Immature natural killer cell (primary cell): ENCODE measurements around the gene PNO1. TPM values are rescaled to one million over a fixed set of nuclear protein-coding genes. Genes with fewer than 3 reads are reported as not detected.
"Not testable (repeated sequence)": the region's sequence is repeated elsewhere in the genome, so short reads cannot be mapped to it uniquely, and the experiment has no call there.

Source experiments
- DNase-seq, 3 donors: peaks; one replicate each; pipeline ENCODE4 v3.0.0; 2022; ENCODE audit warnings: mixed read lengths in 1 of 3
- H3K27ac Mint-ChIP-seq, 6 donors: one replicate each; pipeline ENCODE4 v1.8.0; 2020; ENCODE audit warnings: mixed read lengths in 6 of 6, mild to moderate bottlenecking in 5 of 6, inconsistent platforms in 4 of 6, moderate library complexity in 3 of 6
- H3K27me3 Mint-ChIP-seq, 3 donors: one replicate each; pipeline ENCODE4 v1.8.0; 2020 to 2021; ENCODE audit warnings: low read depth in 3 of 3, mild to moderate bottlenecking in 3 of 3, mixed read lengths in 3 of 3, moderate library complexity in 3 of 3, inconsistent platforms in 1 of 3
- H3K36me3 Mint-ChIP-seq, 3 donors: one replicate each; pipeline ENCODE4 v1.8.0; 2020; ENCODE audit warnings: mixed read lengths in 3 of 3, inconsistent platforms in 2 of 3, mild to moderate bottlenecking in 2 of 3
- H3K4me1 Mint-ChIP-seq, 2 donors: one replicate each; pipeline ENCODE4 v1.8.0; 2020; ENCODE audit warnings: inconsistent platforms in 2 of 2, mild to moderate bottlenecking in 2 of 2, mixed read lengths in 2 of 2, moderate library complexity in 1 of 2
- H3K4me3 Mint-ChIP-seq, 5 donors: one replicate each; pipeline ENCODE4 v1.8.0; 2020; ENCODE audit warnings: mild to moderate bottlenecking in 5 of 5, mixed read lengths in 5 of 5, inconsistent platforms in 3 of 5, moderate library complexity in 3 of 5
- H3K9me3 Mint-ChIP-seq, 6 donors: one replicate each; pipeline ENCODE4 v1.8.0; 2020; ENCODE audit warnings: mild to moderate bottlenecking in 6 of 6, mixed read lengths in 6 of 6, inconsistent platforms in 4 of 6, moderate library complexity in 3 of 6
- polyA plus RNA-seq, 3 donors: library from polyadenylated mRNA; unstranded; fragments of 300-500 nt; fragmentation: Illumina TruSeq; gene quantifications; one replicate each; pipeline ENCODE4 v1.2.3, GENCODE V29; 2021

PNO1 gene
- polyA plus RNA-seq = 10 to 100 TPM; 14.8 to 15.5 (median 14.8) TPM

GRCh38 chr2:68157402-68158133 lies at the start of gene PNO1:
TSS of gene PNO1 (plus strand) at chr2:68157888. CDS start at chr2:68157935, 47 bp downstream.
- peaks cover 14 to 15% (median 14%) of the 10 kb centered on the region in 3 donors for H3K36me3 Mint-ChIP-seq
- H3K4me1 Mint-ChIP-seq = peaks cover 37 to 53% of the 10 kb centered on the region in 2 donors
- peak within 1 kb of the TSS; percentile 91 to 99 (median 96) for H3K4me3 Mint-ChIP-seq
- H3K27ac Mint-ChIP-seq = peak within 1 kb of the TSS; percentile 97 to 100 (median 100)
- H3K27me3 Mint-ChIP-seq = peaks cover 5 to 12% (median 6%) of the 10 kb centered on the region in 3 donors
- no peaks in the 10 kb centered on the region for H3K9me3 Mint-ChIP-seq
- DNase-seq = peak; percentile 98

DNA sequence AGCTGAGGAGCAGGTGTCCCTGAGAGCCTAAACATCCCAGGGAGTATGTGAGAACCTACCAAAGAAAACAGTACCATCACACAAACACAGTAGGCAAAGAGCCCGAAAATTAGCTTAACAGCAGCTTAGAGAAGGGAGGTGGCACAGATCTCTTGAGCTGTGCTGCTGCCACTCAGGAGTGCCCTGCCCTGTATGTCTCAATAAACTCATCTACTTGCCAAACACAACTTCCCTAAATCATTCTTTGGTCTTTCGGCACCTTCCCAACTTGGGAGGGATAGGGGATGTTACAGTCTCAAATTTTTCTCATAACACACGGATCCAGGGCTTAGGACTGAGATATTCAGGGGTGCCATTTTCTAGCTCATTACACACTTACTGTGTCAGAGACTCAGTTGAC lies 49.6 kb upstream of the PNO1 start:
- no peaks in the 10 kb centered on the region for H3K4me1 Mint-ChIP-seq
- H3K9me3 Mint-ChIP-seq = peaks cover 13 to 20% (median 14%) of the 10 kb centered on the region in 6 donors

DNA sequence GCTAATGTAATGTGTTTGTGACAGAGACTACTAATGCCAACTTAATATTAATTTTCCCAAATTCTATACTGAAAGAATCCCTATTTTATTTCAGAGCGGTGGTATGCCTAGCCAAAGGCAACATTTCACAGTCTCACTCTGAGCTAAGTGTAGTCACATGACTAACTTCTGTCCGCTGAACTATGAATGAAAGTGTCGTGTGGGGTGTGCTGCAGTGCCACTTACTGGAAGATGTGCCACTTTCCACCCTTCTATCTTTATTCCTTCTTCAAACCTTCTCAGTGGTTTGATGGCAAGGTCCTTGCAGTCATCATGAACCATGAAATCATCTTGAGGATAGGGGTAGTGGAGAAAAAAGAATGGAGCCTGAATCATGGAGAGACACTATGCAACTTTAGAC lies 47.6 kb upstream of the PNO1 start:
- no peak overlapping the region for H3K4me3 Mint-ChIP-seq
- H3K36me3 Mint-ChIP-seq = peaks cover 11 to 18% (median 13%) of the 10 kb centered on the region in 3 donors

More for the DNA sequence above, 49.6 kb upstream of the PNO1 start:
- H3K27me3 Mint-ChIP-seq = peaks cover 0 to 2% (median 0%) of the 10 kb centered on the region in 3 donors
- H3K27ac Mint-ChIP-seq = no peak overlapping the region
- H3K4me3 Mint-ChIP-seq = no peak overlapping the region
- peaks cover 11 to 22% (median 13%) of the 10 kb centered on the region in 3 donors for H3K36me3 Mint-ChIP-seq
- no peak for DNase-seq

GRCh38 chr2:68115965-68116364 lies 41.7 kb upstream of the PNO1 start:
- Mint-ChIP-seq H3K27me3 (no peaks in the 10 kb centered on the region), H3K27ac (no peak overlapping the region), H3K4me1 (peaks cover 29 to 32% of the 10 kb centered on the region in 2 donors), H3K4me3 (no peak overlapping the region), H3K36me3 (no peaks in the 10 kb centered on the region), H3K9me3 (no peaks in the 10 kb centered on the region)
- no peak for DNase-seq

More for the DNA sequence above, 47.6 kb upstream of the PNO1 start:
- DNase-seq = no peak
- Mint-ChIP-seq H3K27me3 (peaks cover 0 to 2% (median 0%) of the 10 kb centered on the region in 3 donors), H3K27ac (no peak overlapping the region), H3K4me1 (no peaks in the 10 kb centered on the region), H3K9me3 (peaks cover 13 to 15% (median 14%) of the 10 kb centered on the region in 6 donors)

DNA sequence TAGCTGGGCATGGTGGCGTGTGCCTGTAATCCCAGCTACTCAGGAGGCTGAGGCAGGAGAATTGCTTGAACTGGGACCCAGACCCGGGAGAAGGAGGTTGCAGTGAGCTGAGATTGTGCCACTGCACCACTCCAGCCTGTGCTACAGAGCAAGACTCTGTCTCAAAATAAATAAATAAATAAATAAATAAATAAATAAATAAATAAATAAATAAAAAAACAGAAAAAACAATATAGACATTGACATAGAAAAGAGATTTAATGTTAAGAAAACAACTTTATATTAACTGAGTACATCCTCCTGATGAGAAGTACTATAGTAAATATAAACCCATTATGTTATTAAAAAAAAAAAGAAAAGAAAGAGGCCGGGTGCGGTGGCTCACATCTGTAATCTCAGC lies 39.8 kb upstream of the PNO1 start:
- H3K4me3 Mint-ChIP-seq, H3K9me3 Mint-ChIP-seq: not testable (repeated sequence)
- peaks cover 46 to 50% of the 10 kb centered on the region in 2 donors for H3K4me1 Mint-ChIP-seq

GRCh38 chr2:68118816-68119215 lies 38.9 kb upstream of the PNO1 start:
- Mint-ChIP-seq H3K27me3 (peaks cover 0 to 3% (median 0%) of the 10 kb centered on the region in 3 donors), H3K36me3 (no peaks in the 10 kb centered on the region), H3K9me3 (no peaks in the 10 kb centered on the region), H3K4me3 (peak overlapping the region in 3 of 5 donors; percentile 4 to 46 (median 35)), H3K27ac (peak overlapping the region; percentile 81 to 99 (median 96)), H3K4me1 (peaks cover 46 to 50% of the 10 kb centered on the region in 2 donors)
- no peak for DNase-seq

More for the DNA sequence above, 39.8 kb upstream of the PNO1 start:
- H3K27ac Mint-ChIP-seq, H3K27me3 Mint-ChIP-seq, H3K36me3 Mint-ChIP-seq, DNase-seq: not testable (repeated sequence)

GRCh38 chr2:68119504-68119903 lies 38.2 kb upstream of the PNO1 start:
- Mint-ChIP-seq H3K27me3 (peaks cover 0 to 3% (median 0%) of the 10 kb centered on the region in 3 donors), H3K27ac (peak overlapping the region; percentile 91 to 99 (median 96)), H3K9me3 (no peaks in the 10 kb centered on the region), H3K4me1 (peaks cover 46 to 50% of the 10 kb centered on the region in 2 donors), H3K4me3 (peak overlapping the region in 1 of 5 donors; percentile 1), H3K36me3 (no peaks in the 10 kb centered on the region)
- no peak for DNase-seq

GRCh38 chr2:68121873-68122679 lies 35.6 kb upstream of the PNO1 start:
- Mint-ChIP-seq H3K36me3 (no peaks in the 10 kb centered on the region), H3K27ac (peak overlapping the region; percentile 91 to 99 (median 96)), H3K27me3 (peaks cover 0 to 3% (median 0%) of the 10 kb centered on the region in 3 donors), H3K9me3 (no peaks in the 10 kb centered on the region), H3K4me3 (peak overlapping the region; percentile 64 to 83 (median 79)), H3K4me1 (peaks cover 46 to 50% of the 10 kb centered on the region in 2 donors)
- peak; percentile 67 to 70 (median 67) for DNase-seq

GRCh38 chr2:68122680-68122964 lies 35.1 kb upstream of the PNO1 start:
- H3K4me1 Mint-ChIP-seq = peaks cover 44 to 46% of the 10 kb centered on the region in 2 donors
- H3K27me3 Mint-ChIP-seq = peaks cover 0 to 3% (median 0%) of the 10 kb centered on the region in 3 donors
- H3K4me3 Mint-ChIP-seq = peak overlapping the region in 4 of 5 donors; percentile 2 to 62 (median 49)
- no peaks in the 10 kb centered on the region for H3K9me3 Mint-ChIP-seq
- H3K27ac Mint-ChIP-seq = peak overlapping the region in 3 of 6 donors; percentile 56 to 91 (median 61)
- no peaks in the 10 kb centered on the region for H3K36me3 Mint-ChIP-seq
- no peak for DNase-seq

- Mint-ChIP-seq H3K27me3 (peaks cover 0 to 3% (median 0%) of the 10 kb centered on the region in 3 donors), H3K27ac (no peak overlapping the region), H3K4me3 (no peak overlapping the region), H3K4me1 (peaks cover 34% of the 10 kb centered on the region in 2 donors), H3K9me3 (no peaks in the 10 kb centered on the region), H3K36me3 (peaks cover 0 to 3% (median 0%) of the 10 kb centered on the region in 3 donors)
- no peak for DNase-seq
Observed at GRCh38 chr2:68124321-68124720, 33.4 kb upstream of the PNO1 start.

GRCh38 chr2:68125821-68126220 lies 31.9 kb upstream of the PNO1 start:
- Mint-ChIP-seq H3K4me1 (peaks cover 19% of the 10 kb centered on the region in 2 donors), H3K4me3 (no peak overlapping the region), H3K36me3 (peaks cover 4 to 12% (median 7%) of the 10 kb centered on the region in 3 donors), H3K27me3 (peaks cover 0 to 3% (median 0%) of the 10 kb centered on the region in 3 donors), H3K27ac (no peak overlapping the region), H3K9me3 (no peaks in the 10 kb centered on the region)
- DNase-seq = no peak

- no peak for DNase-seq
- no peak overlapping the region for H3K4me3 Mint-ChIP-seq
Observed at GRCh38 chr2:68126561-68126960, 31.1 kb upstream of the PNO1 start.

GRCh38 chr2:68127358-68128242 lies 30.1 kb upstream of the PNO1 start:
- Mint-ChIP-seq H3K4me3 (no peak overlapping the region), H3K27ac (no peak overlapping the region), H3K36me3 (peaks cover 4 to 13% (median 12%) of the 10 kb centered on the region in 3 donors), H3K4me1 (peaks cover 1% of the 10 kb centered on the region in 2 donors), H3K27me3 (no peaks in the 10 kb centered on the region), H3K9me3 (no peaks in the 10 kb centered on the region)
- DNase-seq = no peak

More at GRCh38 chr2:68126561-68126960, 31.1 kb upstream of the PNO1 start:
- H3K27me3 Mint-ChIP-seq = peaks cover 0 to 2% (median 0%) of the 10 kb centered on the region in 3 donors
- H3K9me3 Mint-ChIP-seq = no peaks in the 10 kb centered on the region
- H3K27ac Mint-ChIP-seq = no peak overlapping the region
- peaks cover 11 to 12% of the 10 kb centered on the region in 2 donors for H3K4me1 Mint-ChIP-seq
- H3K36me3 Mint-ChIP-seq = peaks cover 4 to 12% (median 7%) of the 10 kb centered on the region in 3 donors
